ENCODE measurements around the gene TEX52. TPM values are rescaled to one million over a fixed set of nuclear protein-coding genes. Genes with fewer than 3 reads are reported as not detected.

TEX52 gene
- total RNA-seq, 2 donors from 2014 or later = 0.22 to 0.29 TPM

DNA sequence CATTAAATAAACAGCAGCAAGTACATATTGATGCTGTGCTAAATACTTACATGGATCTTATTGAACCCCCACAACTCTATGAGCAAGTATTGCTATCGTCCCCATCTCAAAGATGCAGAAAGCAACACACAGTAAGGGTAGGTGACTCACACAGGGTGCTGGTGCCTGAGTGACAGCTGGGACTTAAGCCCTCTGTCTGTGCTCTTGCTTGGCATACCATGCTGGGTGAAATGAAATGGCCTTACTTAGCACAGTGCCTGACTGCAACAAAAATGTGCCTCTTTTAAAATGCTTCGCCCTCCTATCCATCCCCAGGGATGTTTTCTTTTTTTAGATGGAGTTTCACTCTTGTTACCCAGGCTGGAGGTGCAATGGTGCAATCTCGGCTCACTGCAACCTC lies 788 bp downstream of the TEX52 start:
- WGBS, 2 experiments (ENCODE audit: insufficient coverage in 1 of 2, insufficient read length in 1 of 2) = 86 to 93% methylated on average over 3 of the region's 3 CpGs
- Histone ChIP-seq H3K27ac (ENCODE audit: low read depth, low read length) (no peak overlapping the region), H3K9me3 (ENCODE audit: control insufficient read depth, low read length) (no peaks in the 10 kb centered on the region), H3K9ac (ENCODE audit: extremely low read depth, low read length, poor library complexity, severe bottlenecking) (no peak overlapping the region), H3K27me3 (ENCODE audit: control insufficient read depth, insufficient read depth, low read length, poor library complexity, severe bottlenecking) (no peaks in the 10 kb centered on the region), H3K36me3 (ENCODE audit: control insufficient read depth, insufficient read depth, low read length) (peaks cover 28% of the 10 kb centered on the region), H3K4me1 (ENCODE audit: control insufficient read depth, insufficient read depth, low read length) (no peaks in the 10 kb centered on the region), H3K4me3 (ENCODE audit: low read length) (no peak overlapping the region)
- H3K9me3 Mint-ChIP-seq = no peaks in the 10 kb centered on the region
- DNase-seq = no peak
- TF ChIP-seq, protein P1, sequence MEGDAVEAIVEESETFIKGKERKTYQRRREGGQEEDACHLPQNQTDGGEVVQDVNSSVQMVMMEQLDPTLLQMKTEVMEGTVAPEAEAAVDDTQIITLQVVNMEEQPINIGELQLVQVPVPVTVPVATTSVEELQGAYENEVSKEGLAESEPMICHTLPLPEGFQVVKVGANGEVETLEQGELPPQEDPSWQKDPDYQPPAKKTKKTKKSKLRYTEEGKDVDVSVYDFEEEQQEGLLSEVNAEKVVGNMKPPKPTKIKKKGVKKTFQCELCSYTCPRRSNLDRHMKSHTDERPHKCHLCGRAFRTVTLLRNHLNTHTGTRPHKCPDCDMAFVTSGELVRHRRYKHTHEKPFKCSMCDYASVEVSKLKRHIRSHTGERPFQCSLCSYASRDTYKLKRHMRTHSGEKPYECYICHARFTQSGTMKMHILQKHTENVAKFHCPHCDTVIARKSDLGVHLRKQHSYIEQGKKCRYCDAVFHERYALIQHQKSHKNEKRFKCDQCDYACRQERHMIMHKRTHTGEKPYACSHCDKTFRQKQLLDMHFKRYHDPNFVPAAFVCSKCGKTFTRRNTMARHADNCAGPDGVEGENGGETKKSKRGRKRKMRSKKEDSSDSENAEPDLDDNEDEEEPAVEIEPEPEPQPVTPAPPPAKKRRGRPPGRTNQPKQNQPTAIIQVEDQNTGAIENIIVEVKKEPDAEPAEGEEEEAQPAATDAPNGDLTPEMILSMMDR (conservative IDR thresholded peaks at IDR 0.05) = no peak
- H3K36me3 Mint-ChIP-seq (ENCODE audit: low read depth) = peaks cover 29% of the 10 kb centered on the region
- H3K27ac Mint-ChIP-seq = no peak overlapping the region
- H3K27me3 Mint-ChIP-seq (ENCODE audit: insufficient read depth) = peaks cover 10% of the 10 kb centered on the region
- peaks cover 6% of the 10 kb centered on the region for H3K4me1 Mint-ChIP-seq
- no peak overlapping the region for H3K4me3 Mint-ChIP-seq

DNA sequence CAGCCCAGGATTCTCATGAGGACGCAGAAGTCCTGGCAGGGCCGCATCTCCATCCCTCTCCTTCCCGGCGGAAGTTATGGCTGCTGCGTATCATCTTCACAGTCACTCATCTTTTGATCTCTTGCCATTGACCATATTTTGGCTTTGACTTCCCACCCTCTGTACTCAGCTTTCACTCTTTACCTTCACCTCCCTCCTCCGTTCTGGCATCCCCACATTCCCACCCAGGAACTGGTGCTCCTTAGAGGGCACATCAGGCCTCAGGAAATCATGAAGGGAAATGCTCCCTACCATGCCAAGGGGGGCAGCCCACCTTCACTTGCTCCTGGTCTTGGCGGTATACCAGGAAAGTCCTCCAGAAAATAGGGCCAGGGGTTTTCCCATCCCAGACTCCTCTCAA lies 1.3 kb downstream of the TEX52 start:
- no peaks in the 10 kb centered on the region for H3K9me3 Mint-ChIP-seq
- DNase-seq = no peak
- Histone ChIP-seq H3K27ac (ENCODE audit: low read depth, low read length) (no peak overlapping the region), H3K9ac (ENCODE audit: extremely low read depth, low read length, poor library complexity, severe bottlenecking) (no peak overlapping the region), H3K36me3 (ENCODE audit: control insufficient read depth, insufficient read depth, low read length) (peaks cover 28% of the 10 kb centered on the region), H3K9me3 (ENCODE audit: control insufficient read depth, low read length) (no peaks in the 10 kb centered on the region), H3K27me3 (ENCODE audit: control insufficient read depth, insufficient read depth, low read length, poor library complexity, severe bottlenecking) (no peaks in the 10 kb centered on the region), H3K4me1 (ENCODE audit: control insufficient read depth, insufficient read depth, low read length) (no peaks in the 10 kb centered on the region), H3K4me3 (ENCODE audit: low read length) (no peak overlapping the region)
- H3K27ac Mint-ChIP-seq = no peak overlapping the region
- WGBS, 2 experiments (ENCODE audit: insufficient coverage in 1 of 2, insufficient read length in 1 of 2) = 95% methylated on average over 4 to 7 of the region's 7 CpGs
- H3K4me3 Mint-ChIP-seq = no peak overlapping the region
- peaks cover 6% of the 10 kb centered on the region for H3K4me1 Mint-ChIP-seq
- peaks cover 27% of the 10 kb centered on the region for H3K36me3 Mint-ChIP-seq (ENCODE audit: low read depth)
- TF ChIP-seq, protein P1 (conservative IDR thresholded peaks at IDR 0.05) = no peak
- H3K27me3 Mint-ChIP-seq (ENCODE audit: insufficient read depth) = peaks cover 10% of the 10 kb centered on the region

DNA sequence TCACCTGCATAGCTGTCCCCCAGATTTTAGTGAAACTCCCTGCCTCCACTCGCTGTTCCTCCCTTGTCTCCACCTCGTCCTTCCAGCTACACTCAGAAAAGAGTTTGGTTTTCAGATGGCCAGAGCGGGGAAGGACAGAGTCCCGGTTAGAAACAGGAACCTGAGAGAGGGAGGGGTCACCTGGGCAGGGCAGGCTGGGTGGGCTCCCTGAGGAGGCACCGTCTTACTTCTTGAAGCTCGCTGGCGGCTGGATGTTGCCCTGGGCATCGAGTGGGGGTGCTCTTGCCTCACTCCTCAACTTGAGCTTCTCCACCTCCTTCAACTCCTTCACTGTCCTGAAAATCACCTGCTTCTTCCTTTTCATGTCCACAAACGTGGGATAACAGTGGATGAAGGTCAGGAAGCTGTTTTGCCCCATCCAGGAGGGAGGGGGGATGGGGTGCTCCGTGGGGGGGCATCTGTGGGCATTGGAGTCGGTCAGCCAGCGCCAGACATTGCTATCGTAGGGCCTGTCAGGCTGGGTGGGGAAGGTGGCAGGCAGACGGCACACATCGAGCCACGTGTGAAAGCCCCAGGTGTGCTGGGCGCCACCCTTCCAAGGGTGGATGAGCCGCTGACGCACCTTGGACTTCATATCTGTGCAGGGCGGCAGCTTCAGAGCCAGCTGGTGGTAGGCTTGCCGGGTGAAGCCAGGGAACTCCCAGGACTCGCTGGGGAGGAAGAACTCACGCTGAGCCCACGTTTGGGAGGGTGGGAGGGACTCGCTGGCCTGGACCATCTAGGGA lies 2.0 kb downstream of the TEX52 start:
- peak overlapping the region; percentile 16 for H3K27ac Mint-ChIP-seq
- Histone ChIP-seq H3K27ac (ENCODE audit: low read depth, low read length) (no peak overlapping the region), H3K4me3 (ENCODE audit: low read length) (no peak overlapping the region), H3K4me1 (ENCODE audit: control insufficient read depth, insufficient read depth, low read length) (no peaks in the 10 kb centered on the region), H3K9me3 (ENCODE audit: control insufficient read depth, low read length) (no peaks in the 10 kb centered on the region), H3K9ac (ENCODE audit: extremely low read depth, low read length, poor library complexity, severe bottlenecking) (no peak overlapping the region), H3K27me3 (ENCODE audit: control insufficient read depth, insufficient read depth, low read length, poor library complexity, severe bottlenecking) (no peaks in the 10 kb centered on the region), H3K36me3 (ENCODE audit: control insufficient read depth, insufficient read depth, low read length) (peaks cover 22% of the 10 kb centered on the region)
- peaks cover 10% of the 10 kb centered on the region for H3K27me3 Mint-ChIP-seq (ENCODE audit: insufficient read depth)
- DNase-seq = no peak
- no peaks in the 10 kb centered on the region for H3K9me3 Mint-ChIP-seq
- TF ChIP-seq, protein P1 (conservative IDR thresholded peaks at IDR 0.05) = no peak
- H3K4me1 Mint-ChIP-seq = peaks cover 7% of the 10 kb centered on the region
- H3K4me3 Mint-ChIP-seq = no peak overlapping the region
- H3K36me3 Mint-ChIP-seq (ENCODE audit: low read depth) = peaks cover 21% of the 10 kb centered on the region
- WGBS, 2 experiments (ENCODE audit: insufficient coverage in 1 of 2, insufficient read length in 1 of 2) = 87 to 92% methylated on average over 13 to 25 of the region's 25 CpGs

Measured in endodermal cell (in vitro differentiated cells).